WTC11 (cell line): Measurements from ENCODE around the gene CIBAR2. TPM values are rescaled to one million over a fixed set of nuclear protein-coding genes. Genes with fewer than 3 reads are reported as not detected.

ENCODE experiments used
- ATAC-seq: fragments of 200-7000 bp; cut with Tn5 transposase; 2 replicates; pipeline ENCODE4 v1.10.0; 2021; ENCODE audit warnings: mild to moderate bottlenecking, moderate library complexity
- CTCF ChIA-PET: fragments of 300-600 bp; sonication (Branson Sonifier 250); formaldehyde crosslinking; loops from one replicate; lab custom pipeline; 2021; ENCODE audit warnings: antibody characterized with exemption; lab: Charles Lee
- POLR2A ChIA-PET: fragments of 350-600 bp; sonication (Branson Sonifier 250); formaldehyde crosslinking; loops from one replicate; lab custom pipeline; 2021; ENCODE audit warnings: antibody characterized with exemption; lab: Charles Lee
- DNase-seq: peaks from one replicate; pipeline ENCODE4 v3.0.0; 2021; ENCODE audit warnings: low spot score
- H3K27ac Mint-ChIP-seq: 2 replicates; pipeline ENCODE4 v1.8.0; 2021; ENCODE audit warnings: mixed read lengths
- H3K27me3 Mint-ChIP-seq: 2 replicates; pipeline ENCODE4 v1.8.0; 2021; ENCODE audit warnings: low read depth, mild to moderate bottlenecking, moderate library complexity, mixed read lengths
- H3K36me3 Mint-ChIP-seq: 2 replicates; pipeline ENCODE4 v1.8.0; 2021; ENCODE audit warnings: mixed read lengths
- H3K4me1 Mint-ChIP-seq: 2 replicates; pipeline ENCODE4 v1.8.0; 2022; ENCODE audit warnings: mixed read lengths
- H3K4me3 Mint-ChIP-seq: 2 replicates; pipeline ENCODE4 v1.8.0; 2021; ENCODE audit warnings: mild to moderate bottlenecking, moderate library complexity, mixed read lengths
- H3K9me3 Mint-ChIP-seq: 2 replicates; pipeline ENCODE4 v1.8.0; 2021; ENCODE audit warnings: mixed read lengths
- ATF1 ChIP-seq: sonication (generic); formaldehyde crosslinking; IDR thresholded peaks from 2 replicates; pipeline ENCODE4 v1.8.1; 2023; ENCODE audit warnings: mild to moderate bottlenecking, moderate library complexity, missing genetic modification reagents
- CREB1 ChIP-seq: sonication (generic); formaldehyde crosslinking; IDR thresholded peaks from 2 replicates; pipeline ENCODE4 v1.8.0; 2023; ENCODE audit warnings: mild to moderate bottlenecking, missing genetic modification reagents
- GABPB1 ChIP-seq: sonication (generic); formaldehyde crosslinking; IDR thresholded peaks from 2 replicates; pipeline ENCODE4 v1.8.1; 2023; ENCODE audit warnings: mild to moderate bottlenecking, missing genetic modification reagents
- GTF2I ChIP-seq: fragments of 250-450 bp; sonication (Bioruptor Pico); conservative IDR thresholded peaks from 2 replicates; pipeline ENCODE4 v1.4.0; 2021; ENCODE audit warnings: mild to moderate bottlenecking
- JUN ChIP-seq: sonication (generic); formaldehyde crosslinking; IDR thresholded peaks from 2 replicates; pipeline ENCODE4 v1.8.0; 2023; ENCODE audit warnings: mild to moderate bottlenecking, missing genetic modification reagents
- NFATC4 ChIP-seq: fragments of 250-450 bp; sonication (Bioruptor Pico); IDR thresholded peaks from 2 replicates; pipeline ENCODE4 v1.9.0; 2021; ENCODE audit warnings: mild to moderate bottlenecking
- NR2C2 ChIP-seq: sonication (generic); formaldehyde crosslinking; IDR thresholded peaks from 2 replicates; pipeline ENCODE4 v1.8.0; 2022; ENCODE audit warnings: mild to moderate bottlenecking, missing genetic modification reagents
- NR3C1 ChIP-seq: sonication (generic); formaldehyde crosslinking; conservative IDR thresholded peaks from 2 replicates; pipeline ENCODE4 v1.8.1; 2023; ENCODE audit warnings: low read depth, mild to moderate bottlenecking, missing genetic modification reagents
- PRRX2 ChIP-seq: fragments of 250-450 bp; sonication (Bioruptor Pico); IDR thresholded peaks from 2 replicates; pipeline ENCODE4 v1.8.0; 2021; ENCODE audit warnings: mild to moderate bottlenecking
- RELA ChIP-seq: sonication (generic); formaldehyde crosslinking; IDR thresholded peaks from 2 replicates; pipeline ENCODE4 v1.8.1; 2022; ENCODE audit warnings: missing genetic modification reagents, mild to moderate bottlenecking, borderline replicate concordance
- SMAD3 ChIP-seq: sonication (generic); formaldehyde crosslinking; IDR thresholded peaks from 2 replicates; pipeline ENCODE4 v1.8.0; 2022; ENCODE audit warnings: missing genetic modification reagents, mild to moderate bottlenecking, borderline replicate concordance
- TCF7 ChIP-seq: sonication (generic); formaldehyde crosslinking; IDR thresholded peaks from 2 replicates; pipeline ENCODE4 v1.8.0; 2022; ENCODE audit warnings: mild to moderate bottlenecking, low read depth, missing genetic modification reagents, moderate library complexity
- TEAD1 ChIP-seq: sonication (generic); formaldehyde crosslinking; IDR thresholded peaks from 2 replicates; pipeline ENCODE4 v1.8.0; 2022; ENCODE audit warnings: mild to moderate bottlenecking, missing genetic modification reagents
- ZNF396 ChIP-seq: fragments of 250-450 bp; sonication (Bioruptor Pico); IDR thresholded peaks from 2 replicates; pipeline ENCODE4 v1.8.0; 2021; ENCODE audit warnings: mild to moderate bottlenecking, moderate library complexity, borderline replicate concordance
- ZNF423 ChIP-seq: fragments of 250-450 bp; sonication (Bioruptor Pico); IDR thresholded peaks from 2 replicates; pipeline ENCODE4 v2.1.2; 2022; ENCODE audit warnings: mild to moderate bottlenecking, moderate library complexity
- ZNF671 ChIP-seq: fragments of 250-450 bp; sonication (Bioruptor Pico); IDR thresholded peaks from 2 replicates; pipeline ENCODE4 v1.8.0; 2021; ENCODE audit warnings: mild to moderate bottlenecking
- total RNA-seq: library from RNA; stranded (reverse); gene quantifications from 3 replicates; pipeline ENCODE4 v1.2.3, GENCODE V29; 2021
- TF ChIP-seq, protein P1 (sequence below): sonication (generic); formaldehyde crosslinking; conservative IDR thresholded peaks from 2 replicates; pipeline ENCODE4 v1.8.1; 2022; ENCODE audit warnings: mild to moderate bottlenecking, missing genetic modification reagents
- TF ChIP-seq, protein P2 (sequence below): fragments of 250-450 bp; sonication (Bioruptor Pico); IDR thresholded peaks from 2 replicates; pipeline ENCODE4 v1.9.0; 2021; ENCODE audit warnings: moderate library complexity, mild to moderate bottlenecking, inconsistent platforms, borderline replicate concordance
- TF ChIP-seq, protein P3 (sequence below): sonication (generic); formaldehyde crosslinking; IDR thresholded peaks from 2 replicates; pipeline ENCODE4 v1.8.1; 2023; ENCODE audit warnings: mild to moderate bottlenecking, missing genetic modification reagents
- TF ChIP-seq, protein P4 (sequence below): sonication (generic); formaldehyde crosslinking; IDR thresholded peaks from 2 replicates; pipeline ENCODE4 v1.8.1; 2023; ENCODE audit warnings: mild to moderate bottlenecking, missing genetic modification reagents
- TF ChIP-seq, protein P5 (sequence below): sonication (generic); formaldehyde crosslinking; IDR thresholded peaks from 2 replicates; pipeline ENCODE4 v1.8.1; 2022; ENCODE audit warnings: low read depth, mild to moderate bottlenecking, moderate library complexity, missing genetic modification reagents, borderline replicate concordance
- TF ChIP-seq, protein P6 (sequence below): fragments of 200-600 bp; IDR thresholded peaks from 2 replicates; pipeline ENCODE4 v1.8.0; 2022; ENCODE audit warnings: antibody characterized with exemption
- TF ChIP-seq, protein P7 (sequence below): sonication (generic); formaldehyde crosslinking; IDR thresholded peaks from 2 replicates; pipeline ENCODE4 v1.8.0; 2023; ENCODE audit warnings: missing genetic modification reagents, mild to moderate bottlenecking, borderline replicate concordance

Gene CIBAR2
- total RNA-seq, 1 experiment from 2014 or later = not detected

DNA sequence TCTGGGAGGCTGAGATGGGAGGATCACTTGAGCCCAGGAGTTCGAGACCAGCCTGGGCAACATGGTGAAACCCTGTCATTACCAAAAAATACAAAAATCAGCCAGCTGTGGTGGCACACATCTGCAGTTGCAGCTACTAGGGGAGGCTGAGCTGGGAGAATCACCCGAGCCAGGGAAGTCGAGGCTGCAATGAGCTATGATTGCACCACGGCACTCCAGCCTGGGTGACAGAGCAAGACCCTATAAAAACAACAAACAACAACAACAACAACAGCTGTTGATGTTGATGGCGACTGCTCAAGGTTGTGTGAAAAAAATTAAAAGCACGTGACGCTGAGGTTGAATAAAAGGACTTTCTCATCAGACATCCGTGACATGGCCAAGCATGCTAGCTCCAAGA lies 40.8 kb upstream of the CIBAR2 start:
- ATAC-seq (no peak), DNase-seq (no peak)
- Mint-ChIP-seq H3K27ac (no peak overlapping the region; the same call in 1 of the 2 replicates), H3K36me3 (no peaks in the 10 kb centered on the region), H3K4me1 (peaks cover 8% of the 10 kb centered on the region), H3K4me3 (no peak overlapping the region), H3K9me3 (no peaks in the 10 kb centered on the region), H3K27me3 (no peaks in the 10 kb centered on the region; the same call in 1 of the 2 replicates)
- ChIA-PET POLR2A (no interaction called here), CTCF (interaction anchor here (0.6 to 2.4 kb wide), 3 partner anchors 38 to 642 kb away, joined by 5 to 20 read pairs (median 5); no protein-coding TSS in a partner anchor)
- TF ChIP-seq ZNF671 (CRISPR knock-in tag) = no peak
- TF ChIP-seq, protein P1, sequence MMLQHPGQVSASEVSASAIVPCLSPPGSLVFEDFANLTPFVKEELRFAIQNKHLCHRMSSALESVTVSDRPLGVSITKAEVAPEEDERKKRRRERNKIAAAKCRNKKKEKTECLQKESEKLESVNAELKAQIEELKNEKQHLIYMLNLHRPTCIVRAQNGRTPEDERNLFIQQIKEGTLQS (CRISPR knock-in tag) = no peak
- no peak for TF ChIP-seq ZNF423
- TF ChIP-seq, protein P2, sequence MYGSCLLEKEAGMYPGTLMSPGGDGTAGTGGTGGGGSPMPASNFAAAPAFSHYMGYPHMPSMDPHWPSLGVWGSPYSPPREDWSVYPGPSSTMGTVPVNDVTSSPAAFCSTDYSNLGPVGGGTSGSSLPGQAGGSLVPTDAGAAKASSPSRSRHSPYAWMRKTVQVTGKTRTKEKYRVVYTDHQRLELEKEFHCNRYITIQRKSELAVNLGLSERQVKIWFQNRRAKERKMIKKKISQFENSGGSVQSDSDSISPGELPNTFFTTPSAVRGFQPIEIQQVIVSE (CRISPR knock-in tag) = no peak
- no peak for TF ChIP-seq ZNF396 (CRISPR knock-in tag)
- TF ChIP-seq CREB1 = no peak
- TF ChIP-seq NR3C1 (CRISPR knock-in tag) = no peak
- TF ChIP-seq SMAD3 (CRISPR knock-in tag) = no peak
- no peak for TF ChIP-seq TCF7 (CRISPR knock-in tag)
- no peak for TF ChIP-seq ATF1 (CRISPR knock-in tag)
- no peak for TF ChIP-seq TEAD1 (CRISPR knock-in tag)
- TF ChIP-seq, protein P3, sequence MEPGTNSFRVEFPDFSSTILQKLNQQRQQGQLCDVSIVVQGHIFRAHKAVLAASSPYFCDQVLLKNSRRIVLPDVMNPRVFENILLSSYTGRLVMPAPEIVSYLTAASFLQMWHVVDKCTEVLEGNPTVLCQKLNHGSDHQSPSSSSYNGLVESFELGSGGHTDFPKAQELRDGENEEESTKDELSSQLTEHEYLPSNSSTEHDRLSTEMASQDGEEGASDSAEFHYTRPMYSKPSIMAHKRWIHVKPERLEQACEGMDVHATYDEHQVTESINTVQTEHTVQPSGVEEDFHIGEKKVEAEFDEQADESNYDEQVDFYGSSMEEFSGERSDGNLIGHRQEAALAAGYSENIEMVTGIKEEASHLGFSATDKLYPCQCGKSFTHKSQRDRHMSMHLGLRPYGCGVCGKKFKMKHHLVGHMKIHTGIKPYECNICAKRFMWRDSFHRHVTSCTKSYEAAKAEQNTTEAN = no peak
- TF ChIP-seq NFATC4 (CRISPR knock-in tag) = no peak
- no peak for TF ChIP-seq PRRX2 (CRISPR knock-in tag)
- TF ChIP-seq, protein P4, sequence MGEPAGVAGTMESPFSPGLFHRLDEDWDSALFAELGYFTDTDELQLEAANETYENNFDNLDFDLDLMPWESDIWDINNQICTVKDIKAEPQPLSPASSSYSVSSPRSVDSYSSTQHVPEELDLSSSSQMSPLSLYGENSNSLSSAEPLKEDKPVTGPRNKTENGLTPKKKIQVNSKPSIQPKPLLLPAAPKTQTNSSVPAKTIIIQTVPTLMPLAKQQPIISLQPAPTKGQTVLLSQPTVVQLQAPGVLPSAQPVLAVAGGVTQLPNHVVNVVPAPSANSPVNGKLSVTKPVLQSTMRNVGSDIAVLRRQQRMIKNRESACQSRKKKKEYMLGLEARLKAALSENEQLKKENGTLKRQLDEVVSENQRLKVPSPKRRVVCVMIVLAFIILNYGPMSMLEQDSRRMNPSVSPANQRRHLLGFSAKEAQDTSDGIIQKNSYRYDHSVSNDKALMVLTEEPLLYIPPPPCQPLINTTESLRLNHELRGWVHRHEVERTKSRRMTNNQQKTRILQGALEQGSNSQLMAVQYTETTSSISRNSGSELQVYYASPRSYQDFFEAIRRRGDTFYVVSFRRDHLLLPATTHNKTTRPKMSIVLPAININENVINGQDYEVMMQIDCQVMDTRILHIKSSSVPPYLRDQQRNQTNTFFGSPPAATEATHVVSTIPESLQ (CRISPR knock-in tag) = no peak
- TF ChIP-seq GABPB1 (CRISPR knock-in tag) = no peak

DNA sequence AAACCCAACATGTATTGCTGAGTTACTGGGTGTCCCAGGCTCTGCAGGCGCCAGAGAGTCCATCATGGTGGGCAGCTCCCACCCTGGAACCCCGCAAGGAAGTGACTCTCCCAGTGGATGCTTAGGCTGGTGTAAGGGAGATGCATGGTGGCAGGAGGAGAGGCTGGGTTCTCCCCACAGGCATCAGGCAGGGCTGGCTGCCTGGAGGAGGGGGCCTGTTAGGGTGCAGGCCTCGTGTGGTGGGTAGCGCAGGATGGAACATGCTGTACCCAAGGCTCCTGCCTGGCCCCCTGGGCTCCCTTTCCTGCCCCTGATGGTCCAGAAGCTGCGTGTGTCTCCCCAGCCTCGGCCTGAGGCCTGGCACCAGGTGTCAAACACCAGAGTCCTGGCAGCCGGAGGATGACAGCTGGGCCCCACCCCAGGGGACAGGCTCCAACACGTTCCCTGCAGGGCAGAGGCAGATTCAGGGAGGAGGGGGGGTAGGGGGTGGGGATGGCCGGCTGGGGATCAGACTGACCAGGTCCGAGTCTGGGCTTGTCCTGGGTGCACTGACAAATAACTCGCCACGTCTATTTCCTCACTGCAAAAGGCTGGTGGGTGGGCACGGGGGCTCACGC lies 40.2 kb upstream of the CIBAR2 start:
- ChIA-PET POLR2A (no interaction called here), CTCF (interaction anchor here (1.0 to 2.4 kb wide), 3 partner anchors 20 to 66 kb away, joined by 3 to 20 read pairs (median 5); no protein-coding TSS in a partner anchor)
- Mint-ChIP-seq H3K4me3 (no peak overlapping the region), H3K9me3 (no peaks in the 10 kb centered on the region), H3K27me3 (no peaks in the 10 kb centered on the region; the same call in 1 of the 2 replicates), H3K4me1 (peaks cover 3% of the 10 kb centered on the region), H3K27ac (peak overlapping the region; percentile 58), H3K36me3 (no peaks in the 10 kb centered on the region)
- no peak for DNase-seq
- ATAC-seq = no peak
- TF ChIP-seq, protein P5, sequence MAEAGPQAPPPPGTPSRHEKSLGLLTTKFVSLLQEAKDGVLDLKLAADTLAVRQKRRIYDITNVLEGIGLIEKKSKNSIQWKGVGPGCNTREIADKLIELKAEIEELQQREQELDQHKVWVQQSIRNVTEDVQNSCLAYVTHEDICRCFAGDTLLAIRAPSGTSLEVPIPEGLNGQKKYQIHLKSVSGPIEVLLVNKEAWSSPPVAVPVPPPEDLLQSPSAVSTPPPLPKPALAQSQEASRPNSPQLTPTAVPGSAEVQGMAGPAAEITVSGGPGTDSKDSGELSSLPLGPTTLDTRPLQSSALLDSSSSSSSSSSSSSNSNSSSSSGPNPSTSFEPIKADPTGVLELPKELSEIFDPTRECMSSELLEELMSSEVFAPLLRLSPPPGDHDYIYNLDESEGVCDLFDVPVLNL (CRISPR knock-in tag) = no peak
- TF ChIP-seq GABPB1 (CRISPR knock-in tag) (no peak), NR2C2 (CRISPR knock-in tag) (no peak), GTF2I (no peak), JUN (no peak), RELA (CRISPR knock-in tag) (no peak)
- TF ChIP-seq, protein P6, sequence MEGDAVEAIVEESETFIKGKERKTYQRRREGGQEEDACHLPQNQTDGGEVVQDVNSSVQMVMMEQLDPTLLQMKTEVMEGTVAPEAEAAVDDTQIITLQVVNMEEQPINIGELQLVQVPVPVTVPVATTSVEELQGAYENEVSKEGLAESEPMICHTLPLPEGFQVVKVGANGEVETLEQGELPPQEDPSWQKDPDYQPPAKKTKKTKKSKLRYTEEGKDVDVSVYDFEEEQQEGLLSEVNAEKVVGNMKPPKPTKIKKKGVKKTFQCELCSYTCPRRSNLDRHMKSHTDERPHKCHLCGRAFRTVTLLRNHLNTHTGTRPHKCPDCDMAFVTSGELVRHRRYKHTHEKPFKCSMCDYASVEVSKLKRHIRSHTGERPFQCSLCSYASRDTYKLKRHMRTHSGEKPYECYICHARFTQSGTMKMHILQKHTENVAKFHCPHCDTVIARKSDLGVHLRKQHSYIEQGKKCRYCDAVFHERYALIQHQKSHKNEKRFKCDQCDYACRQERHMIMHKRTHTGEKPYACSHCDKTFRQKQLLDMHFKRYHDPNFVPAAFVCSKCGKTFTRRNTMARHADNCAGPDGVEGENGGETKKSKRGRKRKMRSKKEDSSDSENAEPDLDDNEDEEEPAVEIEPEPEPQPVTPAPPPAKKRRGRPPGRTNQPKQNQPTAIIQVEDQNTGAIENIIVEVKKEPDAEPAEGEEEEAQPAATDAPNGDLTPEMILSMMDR = no peak
- TF ChIP-seq, protein P7, sequence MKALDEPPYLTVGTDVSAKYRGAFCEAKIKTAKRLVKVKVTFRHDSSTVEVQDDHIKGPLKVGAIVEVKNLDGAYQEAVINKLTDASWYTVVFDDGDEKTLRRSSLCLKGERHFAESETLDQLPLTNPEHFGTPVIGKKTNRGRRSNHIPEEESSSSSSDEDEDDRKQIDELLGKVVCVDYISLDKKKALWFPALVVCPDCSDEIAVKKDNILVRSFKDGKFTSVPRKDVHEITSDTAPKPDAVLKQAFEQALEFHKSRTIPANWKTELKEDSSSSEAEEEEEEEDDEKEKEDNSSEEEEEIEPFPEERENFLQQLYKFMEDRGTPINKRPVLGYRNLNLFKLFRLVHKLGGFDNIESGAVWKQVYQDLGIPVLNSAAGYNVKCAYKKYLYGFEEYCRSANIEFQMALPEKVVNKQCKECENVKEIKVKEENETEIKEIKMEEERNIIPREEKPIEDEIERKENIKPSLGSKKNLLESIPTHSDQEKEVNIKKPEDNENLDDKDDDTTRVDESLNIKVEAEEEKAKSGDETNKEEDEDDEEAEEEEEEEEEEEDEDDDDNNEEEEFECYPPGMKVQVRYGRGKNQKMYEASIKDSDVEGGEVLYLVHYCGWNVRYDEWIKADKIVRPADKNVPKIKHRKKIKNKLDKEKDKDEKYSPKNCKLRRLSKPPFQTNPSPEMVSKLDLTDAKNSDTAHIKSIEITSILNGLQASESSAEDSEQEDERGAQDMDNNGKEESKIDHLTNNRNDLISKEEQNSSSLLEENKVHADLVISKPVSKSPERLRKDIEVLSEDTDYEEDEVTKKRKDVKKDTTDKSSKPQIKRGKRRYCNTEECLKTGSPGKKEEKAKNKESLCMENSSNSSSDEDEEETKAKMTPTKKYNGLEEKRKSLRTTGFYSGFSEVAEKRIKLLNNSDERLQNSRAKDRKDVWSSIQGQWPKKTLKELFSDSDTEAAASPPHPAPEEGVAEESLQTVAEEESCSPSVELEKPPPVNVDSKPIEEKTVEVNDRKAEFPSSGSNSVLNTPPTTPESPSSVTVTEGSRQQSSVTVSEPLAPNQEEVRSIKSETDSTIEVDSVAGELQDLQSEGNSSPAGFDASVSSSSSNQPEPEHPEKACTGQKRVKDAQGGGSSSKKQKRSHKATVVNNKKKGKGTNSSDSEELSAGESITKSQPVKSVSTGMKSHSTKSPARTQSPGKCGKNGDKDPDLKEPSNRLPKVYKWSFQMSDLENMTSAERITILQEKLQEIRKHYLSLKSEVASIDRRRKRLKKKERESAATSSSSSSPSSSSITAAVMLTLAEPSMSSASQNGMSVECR (CRISPR knock-in tag) = no peak
